ENCODE measurements around the gene XXYLT1. TPM values are rescaled to one million over a fixed set of nuclear protein-coding genes. Genes with fewer than 3 reads are reported as not detected.
A peak's percentile ranks its signal among the peaks of the same experiment; 100 is the strongest.

The XXYLT1 gene
- total and polyA plus RNA-seq, 2 of the 8 experiments (the other 6 are each of a cell fraction or from before 2014, with no cell fraction given), result 18.9 to 23.8 TPM

- Histone ChIP-seq H2BK120ac (replicated peaks; ENCODE audit: low read depth, low read length) (no peak overlapping the region), H3K27me3 (replicated peaks in 1 of 4; ENCODE audit: control insufficient read depth in 3 of 4, extremely low read depth in 1 of 4, insufficient read depth in 3 of 4, low read length in 3 of 4) (no peaks in the 10 kb centered on the region), H3K14ac (ENCODE audit: insufficient read length) (no peak overlapping the region), H3K4me3 (ENCODE audit: extremely low read depth in 1 of 4, insufficient read depth in 2 of 4, low read depth in 3 of 4, low read length in 4 of 4) (peak overlapping the region; percentile 70 to 86 (median 80)), H3K9ac (replicated peaks in 1 of 4; ENCODE audit: extremely low read depth in 1 of 4, low read depth in 3 of 4, low read length in 3 of 4) (peak overlapping the region; percentile 52 to 98 (median 92)), H2BK12ac (ENCODE audit: low read depth, low read length) (no peak overlapping the region), H4K91ac (replicated peaks; ENCODE audit: insufficient read length, low read length) (peak overlapping the region; percentile 82), H3K23me2 (ENCODE audit: low read depth, low read length) (peaks cover 5% of the 10 kb centered on the region), H2AK5ac (ENCODE audit: low read depth, low read length) (no peak overlapping the region), H3K36me3 (ENCODE audit: control insufficient read depth in 2 of 4, insufficient read depth in 4 of 4, low read length in 3 of 4) (peaks cover 2 to 14% (median 5%) of the 10 kb centered on the region in 4 experiments; a peak in 5 of 8 replicates), H4K5ac (ENCODE audit: insufficient read length, low read depth, low read length) (peak overlapping the region; percentile 57), H4K20me1 (replicated peaks in 1 of 2; ENCODE audit: control insufficient read depth in 1 of 2, insufficient read depth in 2 of 2, low read length in 2 of 2) (peaks cover 16 to 25% of the 10 kb centered on the region in 2 experiments), H3K18ac (ENCODE audit: extremely low read depth, low read length) (peak overlapping the region; percentile 88), H2BK20ac (ENCODE audit: low read length) (no peak overlapping the region), H2AFZ (ENCODE audit: low read length) (no peak overlapping the region), H3K79me2 (ENCODE audit: control insufficient read depth in 1 of 2, insufficient read depth in 2 of 2, low read length in 2 of 2) (peaks cover 16 to 49% of the 10 kb centered on the region in 2 experiments), H3K4me1 (replicated peaks in 1 of 4; ENCODE audit: control insufficient read depth in 3 of 4, insufficient read depth in 4 of 4, low read length in 3 of 4) (peaks cover 0 to 9% (median 7%) of the 10 kb centered on the region in 4 experiments; a peak in 5 of 7 replicates), H2BK5ac (ENCODE audit: low read depth, low read length) (no peak overlapping the region), H3K23ac (ENCODE audit: insufficient read length) (no peak overlapping the region), H3K9me3 (ENCODE audit: insufficient read depth in 2 of 2, low read depth in 1 of 2, low read length in 1 of 2) (no peaks in the 10 kb centered on the region), H3K4me2 (ENCODE audit: insufficient read depth in 1 of 2, low read depth in 2 of 2, low read length in 2 of 2) (peak overlapping the region; percentile 80 to 87), H2BK15ac (ENCODE audit: low read length) (no peak overlapping the region), H3K56ac (replicated peaks; ENCODE audit: insufficient read length, low read depth, low read length) (peak overlapping the region; percentile 80), H3K79me1 (ENCODE audit: low read depth, low read length) (peaks cover 26% of the 10 kb centered on the region), H3K27ac (ENCODE audit: low read depth, low read length) (no peak overlapping the region; the same call in 1 of the 2 replicates), H4K8ac (ENCODE audit: extremely low read depth, insufficient read depth, low read length) (peak overlapping the region; percentile 89), H3K4ac (replicated peaks; ENCODE audit: insufficient read length, low read depth, low read length) (no peak overlapping the region)
- ChIA-PET CTCF (ENCODE audit: partially characterized antibody) (interaction anchor here (0.6 to 6.0 kb wide), 25 partner anchors 9 to 588 kb away, joined by 3 to 65 read pairs (median 4); partner anchors contain the start of gene PPP1R2), POLR2A (ENCODE audit: partially characterized antibody) (interaction anchor here (0.7 to 3.4 kb wide), 17 partner anchors 9 to 587 kb away, joined by 3 to 30 read pairs (median 4); partner anchors contain the start of genes ACAP2, FAM43A and PPP1R2)
- peak in 1 of 2 experiments; percentile 78 for DNase-seq (ENCODE audit: low read depth in 1 of 2, low spot score in 2 of 2)
- no peak for FAIRE-seq
- 1% methylated on average over 49 of the region's 52 CpGs; no CpG with 5 or more reads in 1 of the 2 experiments for WGBS, 2 experiments (ENCODE audit: extremely low coverage in 1 of 2, insufficient coverage in 1 of 2, insufficient read length in 1 of 2, insufficient replicate concordance in 2 of 2, low coverage in 1 of 2, low lambda C conversion rate in 2 of 2, missing lambda C conversion rate in 1 of 2)
- no peak for TF ChIP-seq BCL11A (IDR thresholded peaks at IDR 0.05; ENCODE audit: low read depth in 2 of 2, low read length in 2 of 2)
- no peak for TF ChIP-seq POLR2AphosphoS5 (IDR thresholded peaks at IDR 0.05; ENCODE audit: low read depth, low read length)
- 0 out of 4 replicates have a peak, but pooled peaks of 1 of the 2 experiments have one; percentile 6 for TF ChIP-seq RAD21 (IDR thresholded peaks at IDR 0.05 in 1 of 2, conservative IDR thresholded peaks at IDR 0.05 in 1 of 2; ENCODE audit: low read depth in 2 of 2, low read length in 2 of 2)
- peak in 1 of 2 experiments; percentile 90; a peak in 1 of 4 replicates for TF ChIP-seq HDAC2 (IDR thresholded peaks at IDR 0.05; ENCODE audit: borderline replicate concordance in 1 of 2, low read depth in 2 of 2, low read length in 2 of 2)
- peak; percentile 37 for TF ChIP-seq SAP30 (IDR thresholded peaks at IDR 0.05; ENCODE audit: insufficient read depth, insufficient replicate concordance, low read length)
- TF ChIP-seq RXRA (IDR thresholded peaks at IDR 0.05; ENCODE audit: insufficient read depth, low read depth, low read length), result no peak
- TF ChIP-seq KDM4A (IDR thresholded peaks at IDR 0.05; ENCODE audit: low read depth, low read length, severe bottlenecking), result peak; percentile 70
- peak; percentile 95 for TF ChIP-seq MAX (IDR thresholded peaks at IDR 0.05)
- TF ChIP-seq SIN3A (conservative IDR thresholded peaks at IDR 0.05 in 1 of 2, IDR thresholded peaks at IDR 0.05 in 1 of 2; ENCODE audit: low read depth in 1 of 2, low read length in 2 of 2), result peak; percentile 43 to 66; a peak in 1 of 4 replicates
These were observed 711 bp downstream of the XXYLT1 start for GRCh38 chr3:195270079-195270816.
